A549 (cell line): ENCODE data around the gene MYRIP. TPM values are rescaled to one million over a fixed set of nuclear protein-coding genes. Genes with fewer than 3 reads are reported as not detected.

Source experiments
- ATAC-seq, 2 experiments: fragments of 200-7000 bp in 1 of 2; fragments of >200 bp in 1 of 2; cut with Nextera tagmentation in 1 of 2; cut with Tn5 transposase in 1 of 2; 3 replicates each; pipeline versions ENCODE4 v1.8.0 to v1.9.1; 2018 to 2020; ENCODE audit warnings: mild to moderate bottlenecking in 1 of 2, moderate library complexity in 1 of 2
- CTCF ChIA-PET: fragments of 300-600 bp; sonication (Branson Sonifier 250); formaldehyde crosslinking; extraction: SDS; loops from one replicate; lab custom pipeline; 2021; ENCODE audit warnings: antibody characterized with exemption, inconsistent platforms; lab: Yijun Ruan, JAX
- POLR2A ChIA-PET: fragments of 350-600 bp; formaldehyde crosslinking; extraction: SDS; loops from one replicate; lab custom pipeline; 2021; ENCODE audit warnings: antibody characterized with exemption, inconsistent platforms; lab: Yijun Ruan, JAX
- DNase-seq, 2 experiments: peaks; one replicate each; pipeline versions ENCODE4 v3.0.0 to v3.0.0-alpha.2; 2011 to 2016; ENCODE audit warnings: low read depth in 1 of 2, low spot score in 1 of 2
- FAIRE-seq: peaks from 2 replicates; lab custom pipeline; 2011; peaks lifted over from hg19 to GRCh38; lab: Jason Lieb, UNC
- H3K27ac ChIP-seq, 2 experiments: fragments of >200 bp; sonication (Bioruptor Twin); formaldehyde crosslinking; 3 replicates each; pipeline ENCODE4 v1.5.1; 2016 to 2017
- H3K4me1 ChIP-seq: fragments of >200 bp; sonication (Bioruptor Twin); formaldehyde crosslinking; 3 replicates; pipeline ENCODE4 v1.6.1; 2016
- H3K4me2 ChIP-seq: fragments of >200 bp; sonication (Bioruptor Twin); formaldehyde crosslinking; 3 replicates; pipeline ENCODE4 v1.6.1; 2016
- H3K4me3 ChIP-seq: fragments of >200 bp; sonication (Bioruptor Twin); formaldehyde crosslinking; 3 replicates; pipeline ENCODE4 v1.5.1; 2016
- H3K9me3 ChIP-seq: fragments of >200 bp; sonication (Bioruptor Twin); formaldehyde crosslinking; 3 replicates; pipeline ENCODE4 v1.6.1; 2016
- ATOH8 ChIP-seq: fragments of 250-450 bp; sonication (Bioruptor Pico); IDR thresholded peaks from 2 replicates; pipeline ENCODE4 v1.5.0; 2020; ENCODE audit warnings: low read depth, mild to moderate bottlenecking, moderate library complexity
- BHLHE40 ChIP-seq: IDR thresholded peaks from 2 replicates; pipeline ENCODE4 v1.6.1; 2012; ENCODE audit warnings: low read depth, low read length, inconsistent platforms
- CBX2 ChIP-seq: fragments of 200-600 bp; sonication (generic); IDR thresholded peaks from 2 replicates; pipeline ENCODE4 v1.6.1; 2016; ENCODE audit warnings: low read depth, mild to moderate bottlenecking, borderline replicate concordance
- CBX8 ChIP-seq: fragments of 200-600 bp; sonication (generic); IDR thresholded peaks from 2 replicates; pipeline ENCODE4 v1.6.1; 2016
- EHMT2 ChIP-seq: fragments of 200-600 bp; sonication (generic); IDR thresholded peaks from 2 replicates; pipeline ENCODE4 v1.6.1; 2016; ENCODE audit warnings: antibody characterized with exemption, low read depth, mild to moderate bottlenecking, moderate library complexity
- FOSB ChIP-seq: fragments of 250-450 bp; sonication (Bioruptor Pico); IDR thresholded peaks from 2 replicates; pipeline ENCODE4 v1.5.0; 2020; ENCODE audit warnings: mild to moderate bottlenecking, moderate library complexity
- FOSL2 ChIP-seq, 2 experiments: fragments of 450-650 bp in 1 of 2; fragments of >200 bp in 1 of 2; sonication (Bioruptor Twin) in 1 of 2; formaldehyde crosslinking; IDR thresholded peaks; 2 replicates each; pipeline versions ENCODE4 v1.5.0 to v1.6.1; 2016 to 2020; ENCODE audit warnings: mild to moderate bottlenecking in 1 of 2, moderate library complexity in 1 of 2
- HES2 ChIP-seq: fragments of >200 bp; sonication (Bioruptor Twin); formaldehyde crosslinking; IDR thresholded peaks from 2 replicates; pipeline ENCODE4 v1.6.1; 2016
- HOXA7 ChIP-seq: fragments of 250-450 bp; sonication (Bioruptor Pico); IDR thresholded peaks from 2 replicates; pipeline ENCODE4 v1.5.0; 2020; ENCODE audit warnings: mild to moderate bottlenecking, moderate library complexity
- HOXB13 ChIP-seq: fragments of 250-450 bp; sonication (Bioruptor Pico); IDR thresholded peaks from 2 replicates; pipeline ENCODE4 v1.5.0; 2020; ENCODE audit warnings: low read depth, mild to moderate bottlenecking, moderate library complexity
- JUNB ChIP-seq: fragments of >200 bp; sonication (Bioruptor Twin); formaldehyde crosslinking; IDR thresholded peaks from 2 replicates; pipeline ENCODE4 v1.6.1; 2016
- KDM1A ChIP-seq: fragments of 200-600 bp; sonication (generic); IDR thresholded peaks from 2 replicates; pipeline ENCODE4 v1.6.1; 2016; ENCODE audit warnings: low read depth, mild to moderate bottlenecking
- KDM5A ChIP-seq: fragments of 200-600 bp; sonication (generic); IDR thresholded peaks from 2 replicates; pipeline ENCODE4 v1.6.1; 2016; ENCODE audit warnings: antibody characterized with exemption, mild to moderate bottlenecking
- MAFK ChIP-seq: fragments of 450-650 bp; IDR thresholded peaks from 2 replicates; pipeline ENCODE4 v1.6.1; 2014; ENCODE audit not compliant: partially characterized antibody
- MAX ChIP-seq: IDR thresholded peaks from 2 replicates; pipeline ENCODE4 v1.6.1; 2012
- MYC ChIP-seq: IDR thresholded peaks from 2 replicates; pipeline ENCODE4 v1.6.1; 2012; ENCODE audit warnings: mild to moderate bottlenecking, inconsistent platforms, low read length, improper control_type of control experiment, borderline replicate concordance
- NR3C1 ChIP-seq: fragments of >200 bp; sonication (Bioruptor Twin); formaldehyde crosslinking; IDR thresholded peaks from 3 replicates; pipeline ENCODE4 v1.6.1; 2017
- POLR2A ChIP-seq: IDR thresholded peaks from 2 replicates; pipeline ENCODE4 v1.6.1; 2012; ENCODE audit warnings: mild to moderate bottlenecking, low read length
- POLR2AphosphoS2 ChIP-seq: conservative IDR thresholded peaks from 2 replicates; pipeline ENCODE4 v1.6.1; 2012; ENCODE audit warnings: low read length, improper control_type of control experiment, inconsistent platforms
- RARB ChIP-seq: fragments of 250-450 bp; sonication (Bioruptor Pico); IDR thresholded peaks from 2 replicates; pipeline ENCODE4 v1.8.0; 2021; ENCODE audit warnings: mild to moderate bottlenecking, moderate library complexity
- RFX5 ChIP-seq: fragments of 450-650 bp; IDR thresholded peaks from 2 replicates; pipeline ENCODE4 v1.7.1; 2014; ENCODE audit warnings: antibody characterized with exemption, mild to moderate bottlenecking, moderate library complexity
- SMC3 ChIP-seq: fragments of >200 bp; sonication (Bioruptor Twin); formaldehyde crosslinking; IDR thresholded peaks from 3 replicates; pipeline ENCODE4 v1.6.1; 2018; ENCODE audit warnings: inconsistent platforms
- SREBF2 ChIP-seq: fragments of 450-650 bp; IDR thresholded peaks from 2 replicates; pipeline ENCODE4 v1.6.1; 2014; ENCODE audit warnings: mild to moderate bottlenecking, moderate library complexity
- TFCP2L1 ChIP-seq: fragments of 250-450 bp; sonication (Bioruptor Pico); IDR thresholded peaks from 2 replicates; pipeline ENCODE4 v1.5.0; 2021; ENCODE audit warnings: mild to moderate bottlenecking
- TP53 ChIP-seq: fragments of 250-450 bp; sonication (Bioruptor Pico); IDR thresholded peaks from 2 replicates; pipeline ENCODE4 v1.5.0; 2021; ENCODE audit warnings: mild to moderate bottlenecking, moderate library complexity
- WGBS: methylation state at CpG from one replicate; pipeline ENCODE4 v1.1.6; 2017; ENCODE audit errors: missing lambda C conversion rate; 5-methylcytosine and 5-hydroxymethylcytosine counted together
- polyA plus RNA-seq, 4 experiments: library from polyadenylated mRNA; depleted of rRNA in 3 of 4; stranded (reverse); fragments of >200 nt; fragmentation: RNase III in 1 of 4; extraction: RNeasy Plus Mini Kit Qiagen cat#74134 plus additional on column Dnase treatment in 1 of 4; gene quantifications; 2 replicates in 3 of 4; 3 replicates in 1 of 4; pipeline ENCODE4 v1.2.3, GENCODE V29; 2011 to 2017

MYRIP gene
- polyA plus RNA-seq, 2 of the 4 experiments (the other 2 are of a cell fraction): not detected

- Histone ChIP-seq H3K4me1 (no peaks in the 10 kb centered on the region), H3K4me3 (no peak overlapping the region), H3K9me3 (no peaks in the 10 kb centered on the region)
- no peak for FAIRE-seq
- ChIA-PET POLR2A (no interaction called here), CTCF (interaction anchor here (1.2 kb wide), 1 partner anchor 16 kb away, joined by 3 read pairs; no protein-coding TSS in a partner anchor)
- no peak for TF ChIP-seq TFCP2L1 (CRISPR knock-in tag)
- no peak for TF ChIP-seq MYC
- TF ChIP-seq RFX5: no peak
- no peak for TF ChIP-seq FOSL2 (IDR thresholded peaks at IDR 0.05)
- TF ChIP-seq FOSL2 (CRISPR knock-in tag; IDR thresholded peaks at IDR 0.05): no peak
- TF ChIP-seq TP53 (CRISPR knock-in tag): no peak
- TF ChIP-seq POLR2A: no peak
- no peak for TF ChIP-seq HOXB13 (CRISPR knock-in tag)
- TF ChIP-seq KDM1A: no peak
- no peak for TF ChIP-seq POLR2AphosphoS2
- TF ChIP-seq, all 56 proteins: peak for 0
- Histone ChIP-seq H3K27ac (no peak overlapping the region), H3K4me2 (no peak overlapping the region)
- DNase-seq: no peak
- no peak for ATAC-seq
These were observed 353.2 kb downstream of the MYRIP start for GRCh38 chr3:40162616-40163015.

- no peaks in the 10 kb centered on the region for H3K4me1 ChIP-seq
- H3K4me2 ChIP-seq: no peak overlapping the region
- POLR2A ChIA-PET: no interaction called here
- no peak for DNase-seq
- H3K4me3 ChIP-seq: no peak overlapping the region
- CTCF ChIA-PET: no interaction called here
- no peaks in the 10 kb centered on the region for H3K9me3 ChIP-seq
- no peak for ATAC-seq
- WGBS: 0% methylated on average over 2 of the region's 2 CpGs
- H3K27ac ChIP-seq: no peak overlapping the region
- TF ChIP-seq SMC3: no peak
- TF ChIP-seq BHLHE40: no peak
- no peak for TF ChIP-seq RFX5
- no peak for TF ChIP-seq EHMT2
- TF ChIP-seq HOXA7 (CRISPR knock-in tag): no peak
- TF ChIP-seq KDM5A: no peak
- no peak for TF ChIP-seq CBX8
- TF ChIP-seq MAX: no peak
- TF ChIP-seq TP53 (CRISPR knock-in tag): no peak
- no peak for TF ChIP-seq NR3C1
- no peak for FAIRE-seq
These were observed 357.6 kb downstream of the MYRIP start for GRCh38 chr3:40166997-40167396.

- Histone ChIP-seq H3K4me3 (no peak overlapping the region), H3K4me2 (no peak overlapping the region), H3K4me1 (no peaks in the 10 kb centered on the region), H3K9me3 (no peaks in the 10 kb centered on the region)
- FAIRE-seq: no peak
- WGBS: 90% methylated on average over 1 of the region's 1 CpG
- DNase-seq: no peak
- CTCF ChIA-PET: no interaction called here
- TF ChIP-seq HOXA7 (CRISPR knock-in tag) (no peak), HES2 (no peak), ATOH8 (CRISPR knock-in tag) (no peak), SREBF2 (no peak), CBX2 (no peak), FOSB (CRISPR knock-in tag) (no peak), JUNB (no peak), EHMT2 (no peak), RARB (no peak), RFX5 (no peak), MAFK (no peak)
- TF ChIP-seq, all 56 proteins: peak for 0
- H3K27ac ChIP-seq: no peak overlapping the region
- ATAC-seq: no peak
- POLR2A ChIA-PET: no interaction called here
These were observed 358.5 kb downstream of the MYRIP start for GRCh38 chr3:40167958-40168357.
